GM19328 (cell line): ENCODE results near the gene RIOK2.
"Not testable (repeated sequence)": the region's sequence is repeated elsewhere in the genome, so short reads cannot be mapped to it uniquely, and the experiment has no call there.

Experiments
- ATAC-seq: cut with Tn5 transposase; IDR thresholded peaks from one replicate; pipeline ENCODE4 v1.9.1; 2021; ENCODE audit warnings: mild to moderate bottlenecking, moderate library complexity; ENCODE audit not compliant: unreplicated experiment

RIOK2 gene

DNA sequence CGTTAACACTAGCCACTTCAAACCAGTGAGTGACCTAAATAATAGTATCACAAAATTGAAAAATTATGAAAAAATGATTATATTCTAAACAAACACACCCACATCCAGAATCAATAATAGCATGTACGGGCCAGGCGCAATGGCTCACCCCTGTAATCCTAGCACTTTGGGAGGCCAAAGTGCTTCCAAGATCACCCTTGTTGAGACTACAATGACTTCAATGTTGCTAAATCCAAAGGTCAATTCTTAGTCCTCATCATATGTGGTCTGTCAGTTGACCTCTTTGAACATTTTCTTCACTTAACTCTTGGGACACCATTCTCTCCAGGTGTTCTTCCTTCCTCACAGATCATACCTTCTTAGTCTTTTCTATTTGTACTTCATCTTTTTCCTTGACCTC lies 11.3 kb downstream of the RIOK2 start:
- ATAC-seq: no peak

DNA sequence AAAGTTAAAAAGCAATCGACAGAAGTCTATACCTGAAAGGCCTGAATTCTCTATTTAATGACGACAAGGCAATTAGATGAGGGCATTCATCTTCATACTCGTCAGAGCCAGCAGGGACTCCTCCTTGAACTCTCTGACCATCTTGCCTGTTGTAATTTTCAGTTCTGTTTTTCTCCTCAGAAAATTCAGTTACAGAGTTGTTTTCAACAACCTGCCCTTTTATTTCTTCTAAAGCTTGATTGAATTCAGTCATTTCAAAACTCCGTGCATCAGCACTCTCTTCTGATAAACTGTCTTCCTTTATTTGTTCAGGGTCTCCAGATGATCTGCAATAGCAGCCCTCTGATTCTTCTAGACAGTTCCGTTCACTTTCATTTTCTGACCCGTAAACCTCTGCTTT lies 15.6 kb downstream of the RIOK2 start:
- peak; percentile 54 for ATAC-seq

DNA sequence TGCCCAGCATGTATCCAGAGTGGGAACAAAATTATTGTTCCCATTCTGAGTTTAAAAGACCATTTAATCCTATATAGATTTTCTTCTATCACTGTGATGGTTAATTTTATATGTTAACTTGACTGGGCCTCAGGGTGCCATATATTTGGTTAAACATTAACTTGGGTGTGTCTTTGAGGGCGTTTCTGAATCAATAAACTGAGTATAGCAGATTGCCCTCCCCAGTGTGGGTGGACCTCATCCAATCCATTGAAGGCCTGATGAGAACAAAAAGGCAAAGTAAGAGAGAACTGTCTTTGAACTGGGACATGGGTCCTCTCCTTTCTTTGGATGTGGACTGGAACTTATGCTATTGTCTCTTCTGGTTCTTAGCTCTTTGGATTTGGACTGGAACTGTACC lies 17.3 kb downstream of the RIOK2 start:
- no peak for ATAC-seq

DNA sequence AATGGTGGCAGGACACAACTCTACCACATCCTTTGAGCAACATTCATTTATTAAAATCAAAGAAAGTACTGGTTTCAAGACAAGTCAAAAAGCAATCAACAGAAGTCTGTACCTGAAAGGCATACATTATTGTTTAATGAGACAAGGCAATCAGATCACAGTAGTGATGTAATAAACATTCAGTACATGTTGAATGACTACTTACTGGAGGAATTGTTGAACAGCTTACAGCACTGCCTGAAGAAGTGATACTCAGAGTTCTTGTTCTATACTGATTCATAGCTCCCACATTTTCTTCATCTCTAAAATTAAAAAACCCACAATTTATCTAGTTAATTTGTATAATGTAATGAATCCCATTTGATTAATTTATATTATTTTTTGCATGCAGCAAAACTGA lies 18.2 kb downstream of the RIOK2 start:
- ATAC-seq: no peak

DNA sequence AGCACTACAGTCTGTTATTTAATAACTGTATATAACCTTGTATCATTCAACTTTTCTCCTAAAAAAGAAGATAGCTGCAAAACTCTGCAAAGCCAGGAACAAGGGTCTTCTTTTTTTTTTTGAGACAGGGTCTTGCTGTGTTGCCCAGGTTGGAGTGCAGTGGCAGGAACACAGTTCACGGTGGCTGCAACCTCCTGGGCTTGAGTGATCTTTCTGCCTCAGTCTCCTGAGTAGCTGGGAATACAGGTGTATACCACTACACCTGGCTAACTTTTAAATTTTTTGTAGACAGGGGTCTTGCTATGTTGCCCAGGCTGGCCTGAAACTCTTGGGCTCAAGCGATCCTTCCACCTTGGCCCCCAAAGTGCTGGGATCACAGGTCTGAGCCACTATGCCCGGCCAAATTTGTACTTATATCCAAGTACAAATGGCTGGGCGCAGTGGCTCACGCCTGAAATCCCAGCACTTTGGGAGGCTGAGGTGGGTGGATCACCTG lies 19.2 kb downstream of the RIOK2 start:
- ATAC-seq: no peak

DNA sequence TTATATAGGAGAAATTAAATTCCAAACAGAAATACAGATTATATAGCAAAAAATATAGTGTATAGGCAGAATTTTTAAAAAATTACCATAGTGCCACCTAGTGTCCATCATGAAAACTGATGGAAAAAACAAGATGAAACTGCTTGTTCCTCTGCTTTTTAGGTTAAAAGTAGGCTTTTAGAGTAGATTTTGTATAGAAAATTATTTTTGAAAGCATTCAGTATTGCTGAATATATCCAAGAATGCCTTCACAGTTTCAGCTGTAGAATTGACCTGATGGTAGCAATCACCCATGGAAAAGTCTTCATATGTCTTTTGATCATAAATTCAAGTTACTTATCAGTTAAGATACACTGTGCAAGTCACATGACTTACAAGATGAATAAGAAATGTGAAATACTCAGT lies 19.7 kb downstream of the RIOK2 start:
- ATAC-seq: no peak

DNA sequence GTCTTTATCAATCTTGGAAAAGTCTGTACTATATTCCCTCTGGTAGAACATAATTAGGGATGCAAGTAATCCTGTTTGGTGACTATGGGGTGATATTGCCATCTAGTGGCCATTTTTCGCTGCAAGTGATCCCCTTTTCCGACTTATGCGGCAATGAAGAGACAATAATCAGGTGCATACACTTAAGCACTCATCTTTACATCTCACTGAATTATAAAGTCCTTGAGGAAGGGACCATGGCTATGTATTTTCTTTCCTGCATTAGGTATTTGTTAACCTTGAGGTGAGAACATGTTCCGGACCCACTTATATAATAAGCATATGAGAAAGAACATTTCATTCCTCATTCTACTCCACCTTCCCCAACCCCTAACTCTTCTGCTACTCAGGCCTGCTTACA lies 21.0 kb downstream of the RIOK2 start:
- no peak for ATAC-seq

DNA sequence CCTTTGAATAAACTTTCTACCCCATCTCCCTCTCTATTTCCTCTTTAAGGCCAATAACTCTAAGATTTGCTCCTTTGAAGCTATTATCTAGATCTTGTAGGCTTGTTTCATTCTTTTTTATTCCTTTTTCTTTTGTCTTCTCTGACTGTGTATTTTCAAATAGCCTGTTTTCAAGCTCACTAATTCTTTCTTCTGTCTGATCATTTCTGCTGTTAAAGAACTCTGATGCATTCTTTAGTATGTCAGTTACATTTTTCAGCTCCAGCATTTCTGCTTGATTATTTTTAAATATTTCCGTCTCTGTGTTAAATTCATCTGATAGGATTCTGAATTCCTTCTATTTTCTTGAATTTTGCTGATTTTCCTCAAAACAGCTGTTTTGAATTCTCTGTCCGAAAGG lies 25.4 kb downstream of the RIOK2 start:
- no peak for ATAC-seq

DNA sequence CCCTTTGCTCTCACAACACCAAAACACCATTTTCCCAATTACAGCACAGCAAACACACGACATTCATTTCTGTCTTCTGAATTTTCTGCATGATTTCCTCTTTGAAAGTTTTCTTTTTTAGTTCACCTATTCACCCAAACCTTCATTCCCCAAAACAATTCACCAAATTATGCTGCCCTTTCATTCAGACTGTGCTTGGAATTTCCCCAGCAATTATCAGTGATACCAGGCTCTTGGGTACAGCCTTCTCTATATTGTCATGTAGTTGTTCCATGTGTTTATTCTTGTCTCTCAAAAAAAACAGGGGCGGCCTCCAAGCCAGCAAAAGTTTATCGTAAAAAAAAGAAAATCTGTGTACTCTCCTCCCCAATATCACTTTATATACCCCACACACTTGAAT lies 31.7 kb downstream of the RIOK2 start:
- ATAC-seq: no peak

DNA sequence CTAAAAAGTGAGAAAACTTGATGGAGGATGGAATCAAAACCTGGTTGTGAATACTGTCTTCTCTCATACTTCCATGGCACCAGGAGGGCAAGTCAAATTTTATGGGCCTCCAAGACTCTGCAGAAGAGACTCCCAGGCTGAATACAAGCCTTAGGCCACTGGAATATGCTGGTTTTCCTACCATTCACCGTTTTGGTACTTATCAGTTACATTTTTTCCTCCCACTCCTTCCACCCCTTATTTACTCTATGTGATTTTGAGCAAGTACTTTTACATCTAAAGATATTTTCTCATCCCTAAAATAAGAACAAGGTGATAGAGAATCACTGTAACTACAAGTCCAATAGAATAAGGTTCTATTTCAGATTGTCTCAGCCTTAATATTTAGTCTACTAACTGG lies 32.6 kb downstream of the RIOK2 start:
- ATAC-seq: no peak

DNA sequence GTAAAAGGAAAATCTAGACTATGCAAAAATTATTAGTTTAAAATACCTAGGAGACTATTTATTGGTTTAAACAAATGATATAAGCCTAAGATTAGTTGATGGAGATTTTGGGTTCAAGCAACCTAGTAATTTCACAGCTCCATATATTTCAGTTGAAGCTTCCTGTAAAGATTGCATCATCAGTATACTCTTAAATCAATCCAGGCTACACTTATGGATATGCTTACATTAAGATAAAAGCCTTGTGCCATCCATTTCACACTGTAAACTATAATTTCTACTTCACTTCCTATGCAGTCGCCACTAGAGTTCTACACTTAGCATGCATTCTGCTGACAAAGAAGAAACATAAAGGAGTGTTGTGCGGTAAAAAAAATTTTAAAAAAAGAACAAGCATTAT lies 33.3 kb downstream of the RIOK2 start:
- no peak for ATAC-seq

DNA sequence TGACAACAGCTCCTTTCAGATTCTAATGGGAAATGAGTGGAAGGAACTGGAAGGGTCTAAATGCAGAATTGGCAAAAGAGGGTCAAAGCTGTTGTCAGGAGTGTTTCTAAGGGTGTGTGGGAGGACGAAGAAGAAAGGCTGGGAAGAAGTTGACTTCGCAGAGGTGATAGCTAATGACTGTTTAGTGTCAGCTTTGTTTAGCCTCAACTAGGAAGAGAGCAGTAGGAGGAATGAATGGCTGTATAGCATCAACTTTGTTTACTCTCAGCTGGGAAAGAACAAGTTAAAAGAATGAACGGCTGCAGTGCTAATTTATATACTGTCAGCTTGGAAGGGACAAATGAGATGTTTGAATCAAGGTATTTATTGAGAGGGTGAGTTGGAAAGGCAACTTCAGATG lies 34.8 kb downstream of the RIOK2 start:
- ATAC-seq: no peak

DNA sequence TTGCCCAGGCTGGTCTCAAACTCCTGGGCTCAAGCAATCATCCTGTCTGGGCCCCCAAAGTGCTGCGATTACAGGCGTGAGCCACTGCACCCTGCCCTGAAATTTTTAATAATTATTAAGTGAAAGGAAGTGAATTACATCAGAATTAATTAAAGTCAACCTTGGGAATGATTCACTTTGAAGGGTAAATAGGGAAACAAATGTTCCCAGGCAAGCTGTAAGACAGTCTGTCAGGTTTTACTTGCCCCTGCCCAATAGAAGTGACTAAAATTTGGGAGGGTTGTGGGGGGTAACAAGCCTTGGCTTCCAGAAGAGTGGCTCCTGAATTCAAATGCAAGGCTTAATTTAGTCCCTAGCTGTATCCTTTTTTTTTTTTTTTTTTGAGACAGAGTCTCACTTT lies 39.3 kb downstream of the RIOK2 start:
- no peak for ATAC-seq

DNA sequence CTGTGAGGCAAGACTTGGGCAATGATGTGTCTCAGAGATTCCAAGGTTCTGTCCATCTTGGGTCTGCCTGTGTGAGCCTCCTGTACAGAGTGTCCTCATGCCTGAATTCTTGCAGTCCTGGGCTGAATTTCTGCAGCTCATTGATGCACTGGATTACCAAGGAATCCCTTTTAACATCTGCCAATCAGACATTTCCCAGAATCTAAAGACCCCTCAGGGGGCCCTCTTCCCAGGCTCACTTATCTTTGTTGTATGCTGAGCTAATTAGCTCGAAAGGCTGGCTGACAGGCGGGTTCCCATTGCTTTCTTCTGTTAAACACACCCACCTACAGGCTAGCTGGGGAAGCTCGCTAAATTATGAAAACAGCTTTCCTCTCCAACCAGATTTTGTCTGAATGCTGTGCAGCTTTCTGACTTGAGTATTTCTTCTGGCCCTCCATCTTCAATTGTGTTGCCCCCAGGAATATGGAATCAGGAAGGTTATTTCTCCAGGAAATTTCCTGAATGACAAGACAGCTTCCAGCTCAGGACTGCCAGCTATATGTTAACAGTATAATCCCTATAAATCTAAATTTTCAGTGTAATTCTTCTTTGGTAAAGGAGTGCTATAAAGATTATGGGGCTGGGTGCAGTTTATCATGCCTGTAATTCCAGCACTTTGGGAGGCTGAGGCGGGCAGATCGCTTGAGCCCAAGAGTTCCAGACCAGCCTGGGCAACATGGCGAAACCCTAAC lies 40.4 kb downstream of the RIOK2 start, which contains the start of gene LIX1:
Gene LIX1, minus strand, starts transcription at position 91 of the 734 bp plus-strand sequence. Its CDS starts 35 bp downstream, at position 56.
- ATAC-seq: peak; percentile 71

DNA sequence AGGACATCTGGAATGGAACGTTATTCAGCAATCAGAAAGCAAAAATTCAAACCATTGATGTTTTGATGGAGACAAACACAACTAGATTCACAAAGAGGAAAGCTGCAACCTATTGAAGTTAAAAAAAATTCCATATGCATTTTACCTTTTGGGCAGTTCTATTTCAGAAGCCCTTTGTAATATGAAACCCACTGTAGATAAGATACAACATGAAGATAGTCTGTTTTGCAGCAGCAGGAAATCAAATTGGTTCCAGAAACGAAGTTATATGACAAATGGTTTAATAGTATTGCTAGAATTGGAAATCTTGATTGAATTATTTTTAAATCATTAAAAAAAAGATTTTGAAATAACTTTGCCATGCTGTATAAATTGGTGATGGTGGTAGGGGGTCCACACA lies 41.5 kb downstream of the RIOK2 start:
- no peak for ATAC-seq

DNA sequence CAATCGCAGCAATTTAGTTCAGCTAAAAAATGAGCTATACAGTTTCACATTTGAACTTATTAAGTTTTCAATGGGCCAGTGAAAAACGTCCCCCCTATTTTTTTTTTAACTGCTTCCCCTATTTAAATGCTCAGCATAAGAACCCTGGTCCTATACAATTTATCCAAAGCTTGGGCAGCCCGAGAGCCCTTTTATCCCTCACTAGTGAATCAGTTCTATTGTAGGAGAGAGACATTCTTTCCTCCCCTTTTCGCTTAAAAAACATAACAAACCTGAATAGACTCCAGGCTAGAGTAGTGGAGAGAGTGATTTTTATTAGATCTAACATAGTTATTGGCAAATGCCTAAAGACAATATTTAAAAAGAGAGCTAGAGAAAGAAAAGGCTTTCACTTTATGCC lies 42.0 kb downstream of the RIOK2 start:
- ATAC-seq: no peak

DNA sequence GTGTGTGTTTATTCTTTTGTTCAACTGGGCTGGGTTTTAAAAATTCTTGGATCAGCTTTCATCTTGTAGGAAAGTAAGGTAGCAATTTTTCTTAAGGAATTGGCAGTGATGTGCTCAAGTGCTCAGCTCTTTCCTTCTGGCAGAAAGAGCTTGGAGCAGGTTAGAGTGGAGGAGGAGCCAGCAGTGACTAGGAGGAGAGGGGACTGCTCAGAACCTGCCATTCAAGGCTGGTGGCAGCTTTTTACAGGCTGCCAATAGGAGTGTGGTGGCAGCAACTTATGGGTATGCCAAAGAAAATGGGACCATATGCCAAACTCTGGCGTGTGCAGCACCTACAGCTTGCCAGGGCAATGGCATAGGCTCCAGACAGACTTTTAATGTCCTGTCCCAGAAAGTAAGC lies 42.8 kb downstream of the RIOK2 start:
- not testable (repeated sequence) for ATAC-seq

DNA sequence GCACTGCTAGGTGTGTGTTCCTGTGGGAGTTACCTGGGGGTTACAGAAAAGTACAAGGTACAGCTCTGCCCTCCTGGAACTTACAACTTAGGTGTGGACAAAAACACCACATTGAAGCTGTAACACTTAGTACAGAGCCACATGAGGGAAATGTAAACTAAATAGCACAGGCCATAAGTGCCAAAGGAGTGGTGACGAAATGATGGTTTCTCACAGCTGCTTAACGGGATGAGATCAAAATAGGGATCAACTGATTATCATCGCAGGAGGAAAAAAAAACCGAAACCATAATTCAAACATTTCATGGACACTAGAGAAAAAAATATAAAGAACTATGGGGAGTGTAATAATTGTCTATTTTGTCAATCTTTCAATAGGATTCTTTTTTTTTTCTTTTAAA lies 46.6 kb downstream of the RIOK2 start:
- ATAC-seq: no peak

DNA sequence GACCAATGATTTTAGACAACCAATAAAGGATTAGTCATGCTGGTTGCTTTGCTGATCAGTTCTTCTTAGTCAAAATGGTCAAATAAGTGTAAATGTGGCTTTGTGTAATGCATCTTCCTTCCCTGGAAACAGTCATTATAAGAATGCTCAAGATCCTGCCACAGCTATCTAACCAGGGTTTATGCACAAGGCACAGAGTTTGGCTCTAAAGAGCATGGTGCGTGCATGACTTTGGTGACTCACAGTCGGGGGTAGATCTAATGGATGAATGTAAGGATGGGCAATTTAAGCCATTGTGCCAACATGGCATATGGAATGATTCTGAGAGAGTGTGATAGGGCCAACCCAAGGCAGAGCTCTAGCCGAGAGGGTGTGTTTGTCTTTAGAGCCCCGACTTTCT lies 47.2 kb downstream of the RIOK2 start:
- ATAC-seq: no peak

DNA sequence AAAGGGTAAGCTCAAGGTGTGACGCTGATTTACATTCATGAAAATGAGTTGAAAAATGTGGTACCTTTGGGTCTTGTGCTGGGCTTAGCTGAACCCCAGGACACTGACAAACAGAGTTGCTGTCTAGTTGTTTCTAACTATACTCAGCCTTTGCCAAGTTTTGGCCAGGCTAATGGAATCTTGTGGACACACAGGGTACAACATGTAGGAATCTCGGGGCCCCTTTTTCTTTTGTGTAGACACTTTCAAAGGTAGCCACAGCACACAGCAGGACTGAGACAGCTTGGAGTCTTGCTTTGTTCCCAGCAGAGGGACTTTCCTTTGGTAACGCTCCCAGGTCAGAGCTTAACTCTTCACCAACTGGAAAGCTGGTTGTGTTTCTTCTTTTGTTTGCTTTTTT lies 48.4 kb downstream of the RIOK2 start:
- no peak for ATAC-seq

DNA sequence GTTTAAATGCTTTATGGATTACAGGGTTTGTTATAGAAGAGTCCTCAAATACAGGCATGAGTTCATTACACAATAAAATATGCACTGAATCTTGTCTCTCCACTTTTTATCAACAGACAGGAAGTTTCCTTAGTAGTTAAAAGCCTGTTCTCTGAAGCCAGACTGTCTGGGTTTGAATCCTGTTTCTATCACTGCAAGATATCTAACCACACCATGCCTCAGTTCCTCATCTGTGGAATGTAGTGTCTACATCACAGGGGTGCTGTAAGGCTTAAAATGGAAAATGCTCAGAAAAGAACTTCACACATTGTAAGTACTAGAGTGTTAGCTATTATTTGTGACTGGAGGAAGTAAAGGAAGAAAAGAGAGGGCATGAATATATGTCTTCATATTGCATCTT lies 49.9 kb downstream of the RIOK2 start:
- no peak for ATAC-seq

DNA sequence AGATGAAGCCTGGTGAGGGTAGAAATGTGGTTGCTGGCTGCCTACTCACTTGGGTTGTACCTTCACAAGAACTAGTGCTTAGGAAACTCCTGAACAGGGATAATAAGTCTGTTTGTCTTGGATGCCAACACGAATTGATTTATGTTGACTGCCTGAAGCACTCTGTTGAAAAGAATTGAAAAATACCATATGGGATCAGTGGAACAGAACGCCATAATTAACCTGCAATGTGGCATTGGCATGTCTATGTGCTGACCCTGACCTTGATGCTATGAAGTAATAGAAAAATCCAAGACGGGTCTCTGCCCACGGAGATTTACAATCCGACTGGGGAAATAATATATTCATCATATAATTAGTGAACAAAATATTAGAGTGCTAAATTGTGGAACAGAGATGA lies 51.1 kb downstream of the RIOK2 start:
- no peak for ATAC-seq

DNA sequence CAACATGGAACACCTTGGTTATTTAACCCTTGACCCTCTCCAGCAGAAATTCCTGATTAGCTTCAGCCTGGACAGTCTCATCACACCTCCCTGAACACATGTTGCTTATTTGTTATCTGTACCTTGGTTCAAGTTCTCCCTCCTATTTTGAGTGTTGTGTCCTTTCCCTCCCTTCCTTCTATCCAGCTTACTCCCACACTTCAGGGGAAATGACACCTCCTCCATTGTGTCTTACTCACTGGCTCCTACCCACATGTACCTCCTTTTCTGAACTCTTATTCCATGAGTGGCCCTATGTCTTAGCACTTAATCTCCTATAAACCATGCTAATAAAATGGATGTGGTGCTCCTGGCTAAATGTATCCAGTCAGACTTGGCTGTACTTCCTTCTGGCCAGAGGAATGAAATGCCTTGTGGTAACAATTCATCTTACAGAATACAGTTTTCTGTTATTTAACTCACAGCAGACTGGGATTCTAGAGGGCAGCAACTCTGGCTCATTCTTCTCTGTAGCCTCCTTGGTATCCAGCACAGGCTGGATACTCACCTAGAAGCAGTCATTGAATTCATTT lies 51.8 kb downstream of the RIOK2 start:
- no peak for ATAC-seq
